Fibroblast of lung (primary cell): ENCODE results near the gene NKD1.

Source experiments
- EZH2 ChIP-seq: IDR thresholded peaks from 2 replicates; pipeline ENCODE4 v1.5.1; 2012; ENCODE audit warnings: low read length, control low read depth, mild to moderate bottlenecking; ENCODE audit errors: missing control alignments
- TF ChIP-seq, protein P1 (sequence below), 2 donors: IDR thresholded peaks in 1 of 2; conservative IDR thresholded peaks in 1 of 2; 1 replicate in 1 of 2; 2 replicates in 1 of 2; pipeline ENCODE4 v1.5.1; 2011 to 2012; ENCODE audit warnings: low read length in 2 of 2, control low read depth in 1 of 2, inconsistent platforms in 1 of 2, low read depth in 1 of 2, mild to moderate bottlenecking in 1 of 2

DNA sequence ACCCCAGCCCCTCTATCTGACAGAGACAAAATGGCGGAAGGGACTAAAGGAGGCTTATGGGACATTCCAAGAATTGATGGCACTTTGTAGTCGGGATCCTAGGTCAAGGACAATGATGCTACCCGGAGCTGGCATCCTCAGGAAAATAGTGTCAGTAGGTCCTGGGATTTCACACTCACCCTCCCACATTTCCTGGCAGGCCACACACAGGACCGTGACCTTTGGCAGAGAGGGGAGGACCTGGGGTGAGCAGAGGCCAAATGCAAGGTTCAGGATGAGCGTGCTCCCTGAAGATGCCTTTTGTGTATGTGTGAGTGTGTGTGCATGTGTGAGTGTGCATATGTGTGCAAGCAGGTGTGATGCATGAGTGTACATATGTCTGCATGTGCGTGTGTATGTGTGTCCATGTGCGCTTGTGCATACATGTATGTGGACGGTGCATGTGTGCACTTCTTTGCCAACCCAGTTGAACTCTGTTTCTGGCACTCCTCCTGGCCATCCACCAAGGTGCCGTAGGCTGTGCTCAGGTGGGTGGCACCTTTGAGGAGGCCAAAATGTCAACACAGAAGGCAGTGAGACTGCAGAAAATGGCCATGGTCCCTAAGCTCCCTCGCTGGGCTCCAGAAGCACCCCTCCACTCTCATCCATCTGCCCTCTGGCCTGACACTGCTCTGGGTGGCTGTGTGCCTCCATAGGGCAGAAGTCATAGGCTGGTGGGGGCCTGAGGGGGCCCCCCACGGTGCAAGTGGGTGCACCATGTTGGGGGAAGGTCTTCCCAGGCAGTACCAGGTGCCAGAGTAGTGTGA lies 72.7 kb downstream of the NKD1 start:
- no peak for TF ChIP-seq EZH2
- TF ChIP-seq, protein P1, sequence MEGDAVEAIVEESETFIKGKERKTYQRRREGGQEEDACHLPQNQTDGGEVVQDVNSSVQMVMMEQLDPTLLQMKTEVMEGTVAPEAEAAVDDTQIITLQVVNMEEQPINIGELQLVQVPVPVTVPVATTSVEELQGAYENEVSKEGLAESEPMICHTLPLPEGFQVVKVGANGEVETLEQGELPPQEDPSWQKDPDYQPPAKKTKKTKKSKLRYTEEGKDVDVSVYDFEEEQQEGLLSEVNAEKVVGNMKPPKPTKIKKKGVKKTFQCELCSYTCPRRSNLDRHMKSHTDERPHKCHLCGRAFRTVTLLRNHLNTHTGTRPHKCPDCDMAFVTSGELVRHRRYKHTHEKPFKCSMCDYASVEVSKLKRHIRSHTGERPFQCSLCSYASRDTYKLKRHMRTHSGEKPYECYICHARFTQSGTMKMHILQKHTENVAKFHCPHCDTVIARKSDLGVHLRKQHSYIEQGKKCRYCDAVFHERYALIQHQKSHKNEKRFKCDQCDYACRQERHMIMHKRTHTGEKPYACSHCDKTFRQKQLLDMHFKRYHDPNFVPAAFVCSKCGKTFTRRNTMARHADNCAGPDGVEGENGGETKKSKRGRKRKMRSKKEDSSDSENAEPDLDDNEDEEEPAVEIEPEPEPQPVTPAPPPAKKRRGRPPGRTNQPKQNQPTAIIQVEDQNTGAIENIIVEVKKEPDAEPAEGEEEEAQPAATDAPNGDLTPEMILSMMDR (conservative IDR thresholded peaks at IDR 0.05 in 1 of 2, IDR thresholded peaks at IDR 0.05 in 1 of 2; ENCODE audit: low read depth in 1 of 2, low read length in 2 of 2), result no peak
